OCI-LY1 (cell line): ENCODE measurements around the gene AK2.

ENCODE experiments used
- CTCF ChIP-seq: fragments of 200-600 bp; sonication (generic), shearing (Covaris generic); IDR thresholded peaks from 2 replicates; pipeline ENCODE4 v1.5.1; 2017; ENCODE audit warnings: mild to moderate bottlenecking, antibody characterized with exemption, low read length, moderate library complexity, mixed read lengths
- EZH2 ChIP-seq: fragments of 200-600 bp; sonication (generic), shearing (Covaris generic); IDR thresholded peaks from 2 replicates; pipeline ENCODE4 v1.8.0; 2017; ENCODE audit warnings: borderline replicate concordance, mixed run types, mild to moderate bottlenecking, antibody characterized with exemption, low read length, moderate library complexity, mixed read lengths

- TF ChIP-seq EZH2 (no peak), CTCF (no peak)
These were observed 5.2 kb downstream of the AK2 start for GRCh38 chr1:33031506-33031905.
